K562 (cell line): Measurements from ENCODE around the gene FGF14. TPM values are rescaled to one million over a fixed set of nuclear protein-coding genes. Genes with fewer than 3 reads are reported as not detected.

Experiments used
- ATAC-seq: fragments of 200-7000 bp; cut with Tn5 transposase; 3 replicates; pipeline ENCODE4 v1.9.1; 2020; ENCODE audit warnings: moderate library complexity
- BruUV-seq: library from RNA; stranded (reverse); fragments of 400-500 nt; replicated peaks from 2 replicates; lab custom pipeline; 2021; lab: Mats Ljungman, UMichigan
- CTCF ChIA-PET: fragments of 300-600 bp; formaldehyde crosslinking; extraction: SDS; loops from one replicate; lab custom pipeline; 2021; ENCODE audit warnings: low intra/inter-chr PET ratio; lab: Yijun Ruan, JAX
- POLR2A ChIA-PET: fragments of 300-600, 350-650 bp; sonication (Branson Sonifier 250); formaldehyde crosslinking; extraction: SDS; loops from one replicate; lab custom pipeline; 2021; ENCODE audit warnings: antibody characterized with exemption, inconsistent platforms; lab: Yijun Ruan, JAX
- DNase-seq, 4 experiments: peaks; one replicate each; pipeline versions ENCODE4 v3.0.0 to v3.0.0-alpha.2; 2011 to 2018; ENCODE audit warnings: low spot score in 3 of 4, mixed read lengths in 3 of 4; ENCODE audit errors: extremely low read depth in 1 of 4
- FAIRE-seq: peaks from 2 replicates; lab custom pipeline; 2011; peaks lifted over from hg19 to GRCh38; lab: Jason Lieb, UNC
- H2AFZ ChIP-seq: 2 replicates; pipeline ENCODE4 v1.6.0; 2011; ENCODE audit warnings: low read depth, low read length, control low read depth, inconsistent platforms
- H3K27ac ChIP-seq: fragments of 200-600 bp; 3 replicates; pipeline ENCODE4 v1.8.0; 2011; ENCODE audit warnings: low read depth, mild to moderate bottlenecking, control low read depth, inconsistent platforms, low read length, moderate library complexity, mixed read lengths; ENCODE audit errors: extremely low read depth
- H3K27me3 ChIP-seq, 2 experiments: fragments of 300-600 bp in 1 of 2; 2 replicates in 1 of 2; 3 replicates in 1 of 2; pipeline versions ENCODE4 v1.6.0 to v1.8.0; 2011; ENCODE audit warnings: inconsistent platforms in 2 of 2, low read length in 2 of 2, mild to moderate bottlenecking in 1 of 2, mixed read lengths in 1 of 2, moderate library complexity in 1 of 2; ENCODE audit not compliant: control insufficient read depth in 2 of 2, insufficient read depth in 2 of 2
- H3K36me3 ChIP-seq: fragments of 300-600 bp; 3 replicates; pipeline ENCODE4 v1.8.0; 2011; ENCODE audit warnings: mild to moderate bottlenecking, low read length, inconsistent platforms; ENCODE audit not compliant: control insufficient read depth, insufficient read depth
- H3K4me1 ChIP-seq, 2 experiments: fragments of 200-600 bp in 1 of 2; replicated peaks in 1 of 2; 2 replicates in 1 of 2; 3 replicates in 1 of 2; pipeline versions ENCODE4 v1.5.1 to v1.8.0; 2011; ENCODE audit warnings: inconsistent platforms in 2 of 2, low read length in 2 of 2, mild to moderate bottlenecking in 1 of 2, mixed read lengths in 1 of 2, moderate library complexity in 1 of 2; ENCODE audit not compliant: control insufficient read depth in 2 of 2, insufficient read depth in 2 of 2
- H3K4me2 ChIP-seq: 2 replicates; pipeline ENCODE4 v1.6.1; 2011; ENCODE audit warnings: low read length, control low read depth, inconsistent platforms, mixed read lengths; ENCODE audit not compliant: insufficient read depth
- H3K4me3 ChIP-seq: fragments of 200-600 bp; sonication (generic), shearing (Covaris generic); 2 replicates; pipeline ENCODE4 v1.5.1; 2016; ENCODE audit warnings: control low read depth, inconsistent platforms
- H3K79me2 ChIP-seq: fragments of 200-600 bp; 3 replicates; pipeline ENCODE4 v1.8.0; 2011; ENCODE audit warnings: low read length, inconsistent platforms; ENCODE audit not compliant: control insufficient read depth, insufficient read depth
- H3K9ac ChIP-seq, 2 experiments: 2 replicates each; pipeline versions ENCODE4 v1.6.0 to v1.6.1; 2011; ENCODE audit warnings: low read depth in 2 of 2, low read length in 2 of 2, control low read depth in 1 of 2, inconsistent platforms in 1 of 2, mild to moderate bottlenecking in 1 of 2, mixed read lengths in 1 of 2; ENCODE audit not compliant: insufficient read depth in 1 of 2
- H3K9me1 ChIP-seq: one replicate; pipeline ENCODE4 v1.6.0; 2011; ENCODE audit warnings: inconsistent platforms, mild to moderate bottlenecking, low read length, moderate library complexity; ENCODE audit not compliant: control insufficient read depth, insufficient read depth
- H3K9me3 ChIP-seq: replicated peaks from 2 replicates; pipeline ENCODE4 v1.5.1; 2011; ENCODE audit warnings: low read depth, low read length, inconsistent platforms; ENCODE audit not compliant: control insufficient read depth, insufficient read depth
- H4K20me1 ChIP-seq: replicated peaks from 2 replicates; pipeline ENCODE4 v1.6.1; 2011; ENCODE audit warnings: low read length, inconsistent platforms, mixed read lengths; ENCODE audit not compliant: control insufficient read depth, insufficient read depth
- ADNP ChIP-seq: fragments of 200-800 bp; sonication (Bioruptor generic); IDR thresholded peaks from 2 replicates; pipeline ENCODE4 v1.6.1; 2016; ENCODE audit warnings: missing genetic modification characterization, missing compliant biosample characterization
- CBFB ChIP-seq: sonication (generic); formaldehyde crosslinking; IDR thresholded peaks from 2 replicates; pipeline ENCODE4 v1.4.0; 2020; ENCODE audit warnings: mild to moderate bottlenecking, missing genetic modification reagents
- ETS2 ChIP-seq: IDR thresholded peaks from 2 replicates; pipeline ENCODE4 v1.6.1; 2016; ENCODE audit warnings: borderline replicate concordance, missing genetic modification characterization, mild to moderate bottlenecking, moderate library complexity, missing compliant biosample characterization; ENCODE audit not compliant: poor library complexity, severe bottlenecking
- HMG20B ChIP-seq: fragments of 250-450 bp; sonication (Bioruptor Pico); IDR thresholded peaks from 2 replicates; pipeline ENCODE4 v1.5.0; 2021; ENCODE audit warnings: mild to moderate bottlenecking
- NCOA2 ChIP-seq, 2 experiments: fragments of 450-650 bp; IDR thresholded peaks; 2 replicates each; pipeline ENCODE4 v1.6.1; 2018; ENCODE audit warnings: mild to moderate bottlenecking in 2 of 2, moderate library complexity in 1 of 2; ENCODE audit not compliant: partially characterized antibody in 2 of 2
- PHF21A ChIP-seq: fragments of 450-650 bp; IDR thresholded peaks from 2 replicates; pipeline ENCODE4 v1.6.1; 2017; ENCODE audit warnings: low read depth, borderline replicate concordance
- TBP ChIP-seq: optimal IDR thresholded peaks from 2 replicates; pipeline ENCODE3; 2011; ENCODE audit warnings: low read depth, low read length, improper control_type of control experiment
- WGBS: fragments of 100-300 bp; shearing (Covaris generic); methylation state at CpG from one replicate; pipeline ENCODE4 v1.1.6; 2016; ENCODE audit warnings: low coverage, mixed read lengths; ENCODE audit not compliant: insufficient coverage; ENCODE audit errors: missing lambda C conversion rate; 5-methylcytosine and 5-hydroxymethylcytosine counted together
- in situ Hi-C: fragments of 300-500 bp; cut with MboI; formaldehyde crosslinking; loops from 4 replicates; pipeline ENCODE4 v1.15.0; 2018; ENCODE audit warnings: inconsistent platforms, mixed read lengths
- intact Hi-C: fragments of 100-400 bp; cut with micrococcal nuclease; formaldehyde crosslinking; loops from 2 replicates; pipeline ENCODE4 v1.14.2; 2022
- polyA plus RNA-seq, 8 experiments: library from polyadenylated mRNA; depleted of rRNA in 4 of 8; stranded (reverse) in 5 of 8; unstranded in 3 of 8; fragments of >200 nt; fragmentation: Nextera tagmentation in 2 of 8; fragmentation: Illumina TruSeq in 1 of 8; extraction: Ambion mirVana in 2 of 8; extraction: Trizol in 1 of 8; gene quantifications; 2 replicates each; pipeline versions ENCODE4 v1.2.1 to v1.2.3, GENCODE V29; 2011 to 2014; ENCODE audit warnings: inconsistent platforms in 1 of 8, missing spikeins in 1 of 8
- total RNA-seq, 7 experiments: library from RNA; depleted of rRNA in 6 of 7; stranded (reverse); fragments of >200 nt in 6 of 7; fragmentation: Illumina TruSeq in 2 of 7; extraction: Trizol in 2 of 7; gene quantifications; 2 replicates each; pipeline versions ENCODE4 v1.2.1 to v1.2.3, GENCODE V29; 2011 to 2021; ENCODE audit warnings: low replicate concordance in 1 of 7
- TF ChIP-seq, protein P1 (sequence below), 2 experiments: fragments of 450-650 bp; conservative IDR thresholded peaks; 2 replicates each; pipeline ENCODE4 v1.6.1; 2017; ENCODE audit warnings: mild to moderate bottlenecking in 2 of 2, moderate library complexity in 2 of 2
- TF ChIP-seq, protein P2 (sequence below): fragments of 450-650 bp; formaldehyde crosslinking; IDR thresholded peaks from 2 replicates; pipeline ENCODE4 v1.4.0; 2020; ENCODE audit warnings: mild to moderate bottlenecking, moderate library complexity
- TF ChIP-seq, protein P3 (sequence below): fragments of 250-450 bp; sonication (Bioruptor Pico); IDR thresholded peaks from 2 replicates; pipeline ENCODE4 v1.8.0; 2021; ENCODE audit warnings: moderate library complexity, mild to moderate bottlenecking, inconsistent platforms
- TF ChIP-seq, protein P4 (sequence below): sonication (generic); formaldehyde crosslinking; IDR thresholded peaks from 2 replicates; pipeline ENCODE4 v1.8.0; 2023; ENCODE audit warnings: mild to moderate bottlenecking, missing genetic modification reagents

The FGF14 gene
- total and polyA plus RNA-seq, 9 of the 15 experiments (the other 6 are each of a cell fraction or from before 2014, with no cell fraction given): not detected

DNA sequence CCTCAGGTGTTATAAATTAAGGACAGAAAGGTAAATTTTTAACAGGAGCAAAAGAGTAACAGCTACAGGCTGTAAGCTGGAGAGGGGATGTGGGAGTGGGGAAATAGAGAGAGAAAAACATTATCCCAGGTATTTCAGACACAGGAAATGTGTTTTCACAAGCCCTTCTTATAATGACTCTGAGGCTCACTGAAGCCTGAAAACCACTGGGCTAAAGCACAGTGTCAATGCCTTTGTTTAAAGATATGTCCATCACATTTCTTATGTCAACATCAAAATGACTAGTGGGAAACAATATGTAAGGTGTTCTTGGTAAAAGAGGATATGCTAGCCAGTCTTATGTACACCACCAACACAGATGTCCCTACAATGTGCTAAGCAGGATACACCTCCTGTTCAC, 365.9 kb downstream of the FGF14 start (continued):
- TF ChIP-seq, protein P1, sequence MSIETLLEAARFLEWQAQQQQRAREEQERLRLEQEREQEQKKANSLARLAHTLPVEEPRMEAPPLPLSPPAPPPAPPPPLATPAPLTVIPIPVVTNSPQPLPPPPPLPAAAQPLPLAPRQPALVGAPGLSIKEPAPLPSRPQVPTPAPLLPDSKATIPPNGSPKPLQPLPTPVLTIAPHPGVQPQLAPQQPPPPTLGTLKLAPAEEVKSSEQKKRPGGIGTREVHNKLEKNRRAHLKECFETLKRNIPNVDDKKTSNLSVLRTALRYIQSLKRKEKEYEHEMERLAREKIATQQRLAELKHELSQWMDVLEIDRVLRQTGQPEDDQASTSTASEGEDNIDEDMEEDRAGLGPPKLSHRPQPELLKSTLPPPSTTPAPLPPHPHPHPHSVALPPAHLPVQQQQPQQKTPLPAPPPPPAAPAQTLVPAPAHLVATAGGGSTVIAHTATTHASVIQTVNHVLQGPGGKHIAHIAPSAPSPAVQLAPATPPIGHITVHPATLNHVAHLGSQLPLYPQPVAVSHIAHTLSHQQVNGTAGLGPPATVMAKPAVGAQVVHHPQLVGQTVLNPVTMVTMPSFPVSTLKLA (conservative IDR thresholded peaks at IDR 0.05): no peak
- TF ChIP-seq ETS2 (tag) (no peak), PHF21A (no peak), NCOA2 (IDR thresholded peaks at IDR 0.05; ENCODE audit: partially characterized antibody in 2 of 2) (no peak)
- TF ChIP-seq, protein P2, sequence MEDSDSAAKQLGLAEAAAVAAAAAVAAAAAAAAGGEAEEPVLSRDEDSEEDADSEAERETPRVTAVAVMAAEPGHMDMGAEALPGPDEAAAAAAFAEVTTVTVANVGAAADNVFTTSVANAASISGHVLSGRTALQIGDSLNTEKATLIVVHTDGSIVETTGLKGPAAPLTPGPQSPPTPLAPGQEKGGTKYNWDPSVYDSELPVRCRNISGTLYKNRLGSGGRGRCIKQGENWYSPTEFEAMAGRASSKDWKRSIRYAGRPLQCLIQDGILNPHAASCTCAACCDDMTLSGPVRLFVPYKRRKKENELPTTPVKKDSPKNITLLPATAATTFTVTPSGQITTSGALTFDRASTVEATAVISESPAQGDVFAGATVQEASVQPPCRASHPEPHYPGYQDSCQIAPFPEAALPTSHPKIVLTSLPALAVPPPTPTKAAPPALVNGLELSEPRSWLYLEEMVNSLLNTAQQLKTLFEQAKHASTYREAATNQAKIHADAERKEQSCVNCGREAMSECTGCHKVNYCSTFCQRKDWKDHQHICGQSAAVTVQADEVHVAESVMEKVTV: no peak

DNA sequence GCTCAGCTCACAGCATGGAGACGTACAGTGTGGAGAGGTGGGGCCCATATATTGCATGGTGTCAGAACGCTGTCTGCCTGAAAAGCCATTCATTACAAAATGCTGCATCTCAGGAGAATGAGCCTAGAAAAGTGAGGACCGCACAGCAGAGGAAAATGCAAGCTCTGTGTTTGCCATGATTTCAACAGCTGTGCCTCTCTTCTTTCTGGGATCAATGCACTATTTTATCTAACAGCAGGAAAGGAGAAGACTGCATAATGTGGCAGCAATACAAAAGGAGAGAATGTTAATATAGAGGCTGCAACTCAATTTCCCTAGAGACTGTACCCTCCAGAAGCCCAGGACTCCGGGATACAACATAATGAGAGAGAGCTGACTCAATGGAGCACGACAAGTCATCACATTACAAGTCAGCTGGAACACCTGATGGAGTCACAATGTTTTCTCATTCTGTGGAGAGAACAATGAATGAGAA, 368.0 kb downstream of the FGF14 start:
- ATAC-seq: no peak
- H3K27me3 ChIP-seq: no peaks in the 10 kb centered on the region
- H3K4me3 ChIP-seq: no peak overlapping the region
- CTCF ChIA-PET: no interaction called here
- H4K20me1 ChIP-seq: no peaks in the 10 kb centered on the region
- H3K9me3 ChIP-seq: no peaks in the 10 kb centered on the region
- no peaks in the 10 kb centered on the region for H3K36me3 ChIP-seq
- TF ChIP-seq CBFB (CRISPR knock-in tag) (no peak), ADNP (tag) (no peak), TBP (no peak), HMG20B (no peak)
- TF ChIP-seq, protein P3, sequence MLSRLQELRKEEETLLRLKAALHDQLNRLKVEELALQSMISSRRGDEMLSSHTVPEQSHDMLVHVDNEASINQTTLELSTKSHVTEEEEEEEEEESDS (CRISPR knock-in tag): no peak
- TF ChIP-seq, protein P4, sequence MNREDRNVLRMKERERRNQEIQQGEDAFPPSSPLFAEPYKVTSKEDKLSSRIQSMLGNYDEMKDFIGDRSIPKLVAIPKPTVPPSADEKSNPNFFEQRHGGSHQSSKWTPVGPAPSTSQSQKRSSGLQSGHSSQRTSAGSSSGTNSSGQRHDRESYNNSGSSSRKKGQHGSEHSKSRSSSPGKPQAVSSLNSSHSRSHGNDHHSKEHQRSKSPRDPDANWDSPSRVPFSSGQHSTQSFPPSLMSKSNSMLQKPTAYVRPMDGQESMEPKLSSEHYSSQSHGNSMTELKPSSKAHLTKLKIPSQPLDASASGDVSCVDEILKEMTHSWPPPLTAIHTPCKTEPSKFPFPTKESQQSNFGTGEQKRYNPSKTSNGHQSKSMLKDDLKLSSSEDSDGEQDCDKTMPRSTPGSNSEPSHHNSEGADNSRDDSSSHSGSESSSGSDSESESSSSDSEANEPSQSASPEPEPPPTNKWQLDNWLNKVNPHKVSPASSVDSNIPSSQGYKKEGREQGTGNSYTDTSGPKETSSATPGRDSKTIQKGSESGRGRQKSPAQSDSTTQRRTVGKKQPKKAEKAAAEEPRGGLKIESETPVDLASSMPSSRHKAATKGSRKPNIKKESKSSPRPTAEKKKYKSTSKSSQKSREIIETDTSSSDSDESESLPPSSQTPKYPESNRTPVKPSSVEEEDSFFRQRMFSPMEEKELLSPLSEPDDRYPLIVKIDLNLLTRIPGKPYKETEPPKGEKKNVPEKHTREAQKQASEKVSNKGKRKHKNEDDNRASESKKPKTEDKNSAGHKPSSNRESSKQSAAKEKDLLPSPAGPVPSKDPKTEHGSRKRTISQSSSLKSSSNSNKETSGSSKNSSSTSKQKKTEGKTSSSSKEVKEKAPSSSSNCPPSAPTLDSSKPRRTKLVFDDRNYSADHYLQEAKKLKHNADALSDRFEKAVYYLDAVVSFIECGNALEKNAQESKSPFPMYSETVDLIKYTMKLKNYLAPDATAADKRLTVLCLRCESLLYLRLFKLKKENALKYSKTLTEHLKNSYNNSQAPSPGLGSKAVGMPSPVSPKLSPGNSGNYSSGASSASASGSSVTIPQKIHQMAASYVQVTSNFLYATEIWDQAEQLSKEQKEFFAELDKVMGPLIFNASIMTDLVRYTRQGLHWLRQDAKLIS (CRISPR knock-in tag): no peak
- TF ChIP-seq, all 486 proteins: peak for 0
- no TSS peak for BruUV-seq
- Histone ChIP-seq H2AFZ (no peak overlapping the region), H3K79me2 (no peaks in the 10 kb centered on the region), H3K4me2 (no peak overlapping the region), H3K9ac (no peak overlapping the region), H3K9me1 (no peaks in the 10 kb centered on the region), H3K27ac (no peak overlapping the region), H3K4me1 (no peaks in the 10 kb centered on the region)
- no peak for DNase-seq
- no peak for FAIRE-seq
- intact Hi-C loops: no loop called here
- POLR2A ChIA-PET: no interaction called here
- in situ Hi-C loops: no loop called here
- 0% methylated on average over 5 of the region's 5 CpGs for WGBS
